Loucy (cell line): ENCODE measurements around the gene PEG3.

Source experiments
- H2AFZ ChIP-seq: fragments of 200-600 bp; sonication (generic); 2 replicates; pipeline ENCODE4 v1.6.0; 2016; ENCODE audit warnings: antibody characterized with exemption, mild to moderate bottlenecking, low read length, moderate library complexity
- H3F3A ChIP-seq: fragments of 200-600 bp; 2 replicates; pipeline ENCODE4 v1.6.0; 2016; ENCODE audit warnings: antibody characterized with exemption, low read depth, mild to moderate bottlenecking
- H3K27me3 ChIP-seq: fragments of 200-600 bp; sonication (generic); 2 replicates; pipeline ENCODE4 v1.6.1; 2014; ENCODE audit warnings: low read length, mild to moderate bottlenecking; ENCODE audit not compliant: insufficient read depth, poor library complexity, severe bottlenecking
- H3K36me3 ChIP-seq: fragments of 200-600 bp; sonication (generic); 2 replicates; pipeline ENCODE4 v1.6.1; 2016; ENCODE audit warnings: low read length; ENCODE audit not compliant: insufficient read depth
- H3K4me1 ChIP-seq: fragments of 200-600 bp; sonication (generic); 2 replicates; pipeline ENCODE4 v1.5.1; 2014; ENCODE audit warnings: low read length, mild to moderate bottlenecking; ENCODE audit not compliant: insufficient read depth, poor library complexity, severe bottlenecking
- H3K4me2 ChIP-seq: fragments of 200-600 bp; sonication (generic); 2 replicates; pipeline ENCODE4 v1.6.0; 2014; ENCODE audit warnings: antibody characterized with exemption, low read length, low read depth, mild to moderate bottlenecking; ENCODE audit not compliant: poor library complexity, severe bottlenecking
- H3K4me3 ChIP-seq: fragments of 200-600 bp; sonication (generic); 2 replicates; pipeline ENCODE4 v1.5.1; 2014; ENCODE audit warnings: low read length, mild to moderate bottlenecking, mixed read lengths; ENCODE audit not compliant: poor library complexity, severe bottlenecking
- H3K79me2 ChIP-seq: fragments of 200-600 bp; sonication (generic); 2 replicates; pipeline ENCODE4 v1.6.1; 2014; ENCODE audit warnings: low read length; ENCODE audit not compliant: insufficient read depth
- H3K9ac ChIP-seq: fragments of 200-600 bp; sonication (generic); 2 replicates; pipeline ENCODE4 v1.6.0; 2014; ENCODE audit warnings: mild to moderate bottlenecking, low read depth, low read length, moderate library complexity; ENCODE audit not compliant: poor library complexity, severe bottlenecking
- H3K9me2 ChIP-seq: fragments of 200-600 bp; sonication (generic); replicated peaks from 2 replicates; pipeline ENCODE4 v1.6.1; 2016; ENCODE audit warnings: low read depth, low read length, mixed read lengths
- H3K9me3 ChIP-seq: fragments of 200-600 bp; sonication (generic); 2 replicates; pipeline ENCODE4 v1.6.1; 2014; ENCODE audit warnings: mild to moderate bottlenecking, antibody characterized with exemption, low read length, low read depth; ENCODE audit not compliant: insufficient read depth
- H4K20me1 ChIP-seq: fragments of 200-600 bp; sonication (generic); 2 replicates; pipeline ENCODE4 v1.6.0; 2014; ENCODE audit warnings: antibody characterized with exemption, low read length, mild to moderate bottlenecking; ENCODE audit not compliant: insufficient read depth, poor library complexity, severe bottlenecking
- CTCF ChIP-seq: fragments of 200-600 bp; sonication (generic); conservative IDR thresholded peaks from 2 replicates; pipeline ENCODE4 v1.5.1; 2014; ENCODE audit warnings: mild to moderate bottlenecking, antibody characterized with exemption, low read length
- EZH2phosphoT487 ChIP-seq: fragments of 200-600 bp; IDR thresholded peaks from 2 replicates; pipeline ENCODE4 v1.6.1; 2018; ENCODE audit warnings: antibody characterized with exemption, mild to moderate bottlenecking, moderate library complexity, borderline replicate concordance

PEG3 gene

GRCh38 chr19:56880592-56881190 is 40.2 kb upstream of the PEG3 start:
- H3K9me3 ChIP-seq: peaks cover 11% of the 10 kb centered on the region; the same call in 1 of the 2 replicates
- no peaks in the 10 kb centered on the region for H3F3A ChIP-seq
- no peak for TF ChIP-seq CTCF
- TF ChIP-seq EZH2phosphoT487: no peak

GRCh38 chr19:56877069-56877715 is 36.7 kb upstream of the PEG3 start:
- Histone ChIP-seq H4K20me1 (no peaks in the 10 kb centered on the region), H3K4me2 (no peak overlapping the region), H3K9ac (no peak overlapping the region), H3K4me1 (no peaks in the 10 kb centered on the region), H3F3A (no peaks in the 10 kb centered on the region), H3K9me3 (peaks cover 17% of the 10 kb centered on the region; the same call in 1 of the 2 replicates), H2AFZ (no peak overlapping the region), H3K4me3 (no peak overlapping the region), H3K36me3 (no peaks in the 10 kb centered on the region), H3K9me2 (no peaks in the 10 kb centered on the region), H3K79me2 (no peaks in the 10 kb centered on the region), H3K27me3 (no peaks in the 10 kb centered on the region)
- no peak for TF ChIP-seq CTCF
- TF ChIP-seq EZH2phosphoT487: no peak

More at GRCh38 chr19:56880592-56881190, 40.2 kb upstream of the PEG3 start:
- Histone ChIP-seq H3K79me2 (no peaks in the 10 kb centered on the region), H3K4me2 (no peak overlapping the region), H3K9ac (no peak overlapping the region), H2AFZ (no peak overlapping the region), H3K9me2 (no peaks in the 10 kb centered on the region), H3K27me3 (no peaks in the 10 kb centered on the region), H3K4me3 (no peak overlapping the region), H3K4me1 (no peaks in the 10 kb centered on the region), H4K20me1 (no peaks in the 10 kb centered on the region), H3K36me3 (no peaks in the 10 kb centered on the region)

- no peaks in the 10 kb centered on the region for H4K20me1 ChIP-seq
- no peaks in the 10 kb centered on the region for H3K4me1 ChIP-seq
- no peak overlapping the region for H3K4me2 ChIP-seq
- no peak overlapping the region for H2AFZ ChIP-seq
- H3K79me2 ChIP-seq: no peaks in the 10 kb centered on the region
- no peaks in the 10 kb centered on the region for H3F3A ChIP-seq
- H3K36me3 ChIP-seq: no peaks in the 10 kb centered on the region
- H3K27me3 ChIP-seq: no peaks in the 10 kb centered on the region
- no peaks in the 10 kb centered on the region for H3K9me2 ChIP-seq
- TF ChIP-seq CTCF (no peak), EZH2phosphoT487 (no peak)
- H3K9ac ChIP-seq: no peak overlapping the region
- peaks cover 11% of the 10 kb centered on the region; the same call in 1 of the 2 replicates for H3K9me3 ChIP-seq
- no peak overlapping the region for H3K4me3 ChIP-seq
Observed at GRCh38 chr19:56875717-56876116, 35.2 kb upstream of the PEG3 start.
